Activated CD8-positive, alpha-beta T cell treated with anti-CD3 and anti-CD28 coated beads, Interleukin-2, amount 10 ng/mL, durations not matched to agents 7 days and 5 days (primary cell): ENCODE data around the gene CNOT6L. TPM values are rescaled to one million over a fixed set of nuclear protein-coding genes. Genes with fewer than 3 reads are reported as not detected.
A peak's percentile ranks its signal among the peaks of the same experiment; 100 is the strongest.

ENCODE experiments used
- ATAC-seq: fragments of 150-1000 bp; cut with Tn5 transposase; one replicate; pipeline ENCODE4 v1.10.0; 2021; ENCODE audit warnings: moderate library complexity
- CTCF ChIA-PET: fragments of 350-600 bp; sonication (Branson Sonifier 250); formaldehyde crosslinking; loops from one replicate; lab custom pipeline; 2021; ENCODE audit warnings: antibody characterized with exemption; lab: Charles Lee
- POLR2A ChIA-PET: fragments of 350-600 bp; sonication (Branson Sonifier 250); formaldehyde crosslinking; loops from one replicate; lab custom pipeline; 2021; ENCODE audit warnings: antibody characterized with exemption; lab: Charles Lee
- DNase-seq: peaks from one replicate; pipeline ENCODE4 v3.0.0-alpha.2; 2020
- H3K27ac Mint-ChIP-seq: one replicate; pipeline ENCODE4 v1.8.0; 2021; ENCODE audit warnings: mild to moderate bottlenecking, mixed read lengths
- H3K27me3 Mint-ChIP-seq: one replicate; pipeline ENCODE4 v1.8.0; 2021; ENCODE audit warnings: low read depth, mixed read lengths
- H3K36me3 Mint-ChIP-seq: one replicate; pipeline ENCODE4 v1.8.0; 2021; ENCODE audit warnings: low read depth, mixed read lengths
- H3K4me1 Mint-ChIP-seq: one replicate; pipeline ENCODE4 v1.8.0; 2021; ENCODE audit warnings: low read depth, mixed read lengths
- H3K4me3 Mint-ChIP-seq: one replicate; pipeline ENCODE4 v1.8.0; 2021; ENCODE audit warnings: mild to moderate bottlenecking, mixed read lengths
- H3K9me3 Mint-ChIP-seq: one replicate; pipeline ENCODE4 v1.8.0; 2022; ENCODE audit warnings: mixed read lengths; ENCODE audit not compliant: insufficient read depth
- total RNA-seq, 2 experiments: library from RNA; stranded (reverse); gene quantifications; one replicate each; pipeline ENCODE4 v1.2.3, GENCODE V29; 2021

CNOT6L gene
- total RNA-seq, 2 experiments from 2014 or later = 107 to 108 TPM

DNA sequence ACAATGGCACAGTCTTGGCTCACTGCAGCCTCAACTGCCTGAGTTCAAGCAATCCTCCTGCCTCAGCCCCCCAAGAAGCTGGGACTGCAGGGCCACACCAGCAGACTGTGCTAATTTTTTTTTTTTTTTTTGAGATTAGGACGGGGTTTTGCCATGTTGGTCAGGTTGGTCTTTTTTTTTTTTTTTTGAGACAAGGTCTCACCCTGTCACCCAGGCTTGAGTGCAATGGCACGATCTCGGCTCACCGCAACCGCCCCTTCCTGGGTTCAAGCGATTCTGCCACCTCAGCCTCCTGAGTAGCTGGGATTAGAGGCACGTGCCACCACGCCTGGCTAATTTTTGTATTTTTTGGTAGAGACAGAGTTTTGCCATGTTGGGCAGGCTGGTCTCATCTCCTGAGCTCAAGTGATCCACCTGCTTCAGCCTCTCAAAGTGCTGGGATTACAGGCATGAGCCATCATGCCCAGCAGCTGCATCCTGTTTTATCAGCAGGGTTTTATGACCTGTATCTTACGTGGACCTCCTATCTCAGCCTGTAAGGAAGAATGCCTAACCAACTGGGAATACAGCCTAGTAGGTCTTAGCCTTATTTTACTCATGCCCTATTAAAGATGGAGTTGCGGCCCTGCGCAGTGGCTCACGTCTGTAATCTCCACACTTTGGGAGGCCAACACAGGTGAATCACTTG lies 30.3 kb upstream of the CNOT6L start:
- ATAC-seq = no peak
- Mint-ChIP-seq H3K4me3 (no peak overlapping the region), H3K27me3 (no peaks in the 10 kb centered on the region), H3K27ac (no peak overlapping the region), H3K4me1 (peaks cover 39% of the 10 kb centered on the region), H3K36me3 (no peaks in the 10 kb centered on the region), H3K9me3 (no peaks in the 10 kb centered on the region)
- ChIA-PET CTCF (interaction anchor here (2.3 kb wide), 1 partner anchor 13 kb away, joined by 6 read pairs; the partner anchor contains the start of gene MRPL1), POLR2A (interaction anchor here (0.6 to 5.0 kb wide), 4 partner anchors 13 to 31 kb away, joined by 3 to 114 read pairs (median 8); partner anchors contain the start of genes CNOT6L and MRPL1)
- DNase-seq = no peak

DNA sequence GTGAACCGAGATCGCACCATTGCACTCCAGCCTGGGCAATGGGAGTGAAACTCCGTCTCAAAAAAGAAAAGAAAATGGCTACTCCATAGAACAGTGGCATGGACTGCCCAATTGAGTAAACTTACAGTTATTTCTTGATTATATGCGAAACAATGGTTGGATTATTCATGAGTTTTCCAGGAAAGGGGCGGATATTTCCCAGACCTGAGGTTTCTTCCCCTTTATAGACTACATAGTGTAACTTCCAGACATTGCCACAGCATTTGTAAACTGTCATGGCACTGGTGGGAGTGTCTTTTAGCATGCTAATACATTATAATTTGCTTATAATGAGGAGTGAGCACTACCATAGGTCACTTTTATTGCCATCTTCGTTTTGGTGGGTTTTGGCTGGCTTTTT lies 29.3 kb upstream of the CNOT6L start:
- peaks cover 36% of the 10 kb centered on the region for H3K4me1 Mint-ChIP-seq
- H3K27ac Mint-ChIP-seq = no peak overlapping the region

DNA sequence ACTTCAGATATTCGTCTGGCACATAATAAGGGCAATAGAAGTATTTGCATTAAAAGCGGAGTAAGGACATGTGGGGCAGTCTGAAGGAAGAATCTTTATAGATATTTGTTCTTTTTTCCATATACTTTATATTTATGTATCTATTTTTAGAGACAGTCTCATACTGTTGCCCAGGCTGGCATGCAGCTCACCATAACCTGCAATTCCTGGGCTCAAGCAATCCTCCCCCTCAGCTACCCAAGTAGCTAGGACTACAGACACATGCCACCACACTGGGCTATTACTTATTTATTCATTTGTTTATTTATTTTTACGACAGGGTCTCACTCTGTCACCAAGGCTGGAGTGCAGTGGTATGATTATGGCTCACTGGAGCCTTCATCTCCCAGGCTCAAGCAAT lies 26.8 kb upstream of the CNOT6L start:
- Mint-ChIP-seq H3K36me3 (no peaks in the 10 kb centered on the region), H3K9me3 (no peaks in the 10 kb centered on the region), H3K27me3 (no peaks in the 10 kb centered on the region), H3K27ac (no peak overlapping the region), H3K4me1 (peaks cover 19% of the 10 kb centered on the region), H3K4me3 (no peak overlapping the region)
- POLR2A ChIA-PET = interaction anchor here (1.0 to 1.2 kb wide), 2 partner anchors 15 to 26 kb away, joined by 3 to 5 read pairs; no protein-coding TSS in a partner anchor
- DNase-seq (no peak), ATAC-seq (no peak)
- CTCF ChIA-PET = interaction anchor here (1.1 to 1.2 kb wide), 2 partner anchors 16 to 111 kb away, joined by 3 to 4 read pairs; no protein-coding TSS in a partner anchor

More for the DNA sequence above, 29.3 kb upstream of the CNOT6L start:
- Mint-ChIP-seq H3K27me3 (no peaks in the 10 kb centered on the region), H3K36me3 (no peaks in the 10 kb centered on the region), H3K4me3 (no peak overlapping the region), H3K9me3 (no peaks in the 10 kb centered on the region)
- no peak for DNase-seq
- ATAC-seq = no peak
- ChIA-PET POLR2A (interaction anchor here (0.6 to 1.8 kb wide), 2 partner anchors 14 to 16 kb away, joined by 3 to 7 read pairs; partner anchors contain the start of gene MRPL1), CTCF (interaction anchor here (2.3 kb wide), 1 partner anchor 14 kb away, joined by 6 read pairs; the partner anchor contains the start of gene MRPL1)

DNA sequence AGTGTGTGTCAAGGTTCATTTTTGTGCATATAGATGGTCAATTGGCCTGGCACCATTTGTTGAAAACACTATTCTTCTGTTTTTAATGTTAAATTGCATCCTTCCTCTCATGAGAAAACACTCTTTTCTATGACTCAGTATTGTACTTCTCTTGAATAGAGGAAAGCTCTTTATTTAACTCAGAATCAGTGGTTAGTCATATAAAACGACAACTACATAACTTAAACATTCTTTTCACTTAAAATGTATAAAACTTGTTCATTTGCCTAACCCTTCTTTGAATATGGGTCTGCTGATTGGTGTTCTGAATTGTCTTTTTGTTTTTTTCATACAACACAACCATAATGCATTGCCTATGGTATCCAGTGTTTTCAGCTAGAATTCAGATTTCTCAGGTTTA lies 26.2 kb upstream of the CNOT6L start:
- H3K27me3 Mint-ChIP-seq = no peaks in the 10 kb centered on the region
- CTCF ChIA-PET = interaction anchor here (1.1 to 1.2 kb wide), 2 partner anchors 17 to 111 kb away, joined by 3 to 4 read pairs; no protein-coding TSS in a partner anchor
- POLR2A ChIA-PET = interaction anchor here (1.0 to 1.2 kb wide), 2 partner anchors 15 to 25 kb away, joined by 3 to 5 read pairs; no protein-coding TSS in a partner anchor
- peaks cover 19% of the 10 kb centered on the region for H3K4me1 Mint-ChIP-seq
- H3K4me3 Mint-ChIP-seq = no peak overlapping the region
- H3K27ac Mint-ChIP-seq = no peak overlapping the region
- no peak for DNase-seq
- ATAC-seq = no peak
- no peaks in the 10 kb centered on the region for H3K36me3 Mint-ChIP-seq
- H3K9me3 Mint-ChIP-seq = no peaks in the 10 kb centered on the region

DNA sequence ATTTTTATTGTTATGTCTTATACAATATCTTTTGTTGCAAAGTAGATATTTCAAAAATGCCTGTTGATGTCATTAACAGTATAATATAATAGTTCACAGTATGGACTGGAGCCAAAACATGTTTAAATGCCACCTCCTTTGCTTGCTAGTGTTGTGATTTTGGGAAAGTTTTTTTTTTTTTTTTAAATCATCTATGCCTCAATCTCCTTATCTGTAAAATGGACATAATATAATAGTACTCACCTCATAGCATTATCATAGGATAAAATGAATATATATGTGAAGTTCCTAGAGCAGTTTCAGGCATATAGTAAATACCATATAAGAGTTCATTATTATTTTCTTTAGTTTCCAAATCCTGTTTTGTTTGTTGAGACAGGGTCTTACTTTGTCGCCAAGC lies 25.2 kb upstream of the CNOT6L start:
- Mint-ChIP-seq H3K27ac (no peak overlapping the region), H3K27me3 (no peaks in the 10 kb centered on the region), H3K4me3 (no peak overlapping the region), H3K9me3 (no peaks in the 10 kb centered on the region), H3K4me1 (peaks cover 19% of the 10 kb centered on the region), H3K36me3 (no peaks in the 10 kb centered on the region)
- ChIA-PET POLR2A (interaction anchor here (0.5 to 1.6 kb wide), 3 partner anchors 8 to 26 kb away, joined by 3 to 4 read pairs (median 3); no protein-coding TSS in a partner anchor), CTCF (interaction anchor here (1.2 to 2.1 kb wide), 2 partner anchors 9 to 11 kb away, joined by 3 to 6 read pairs; no protein-coding TSS in a partner anchor)
- DNase-seq = no peak
- ATAC-seq = no peak

DNA sequence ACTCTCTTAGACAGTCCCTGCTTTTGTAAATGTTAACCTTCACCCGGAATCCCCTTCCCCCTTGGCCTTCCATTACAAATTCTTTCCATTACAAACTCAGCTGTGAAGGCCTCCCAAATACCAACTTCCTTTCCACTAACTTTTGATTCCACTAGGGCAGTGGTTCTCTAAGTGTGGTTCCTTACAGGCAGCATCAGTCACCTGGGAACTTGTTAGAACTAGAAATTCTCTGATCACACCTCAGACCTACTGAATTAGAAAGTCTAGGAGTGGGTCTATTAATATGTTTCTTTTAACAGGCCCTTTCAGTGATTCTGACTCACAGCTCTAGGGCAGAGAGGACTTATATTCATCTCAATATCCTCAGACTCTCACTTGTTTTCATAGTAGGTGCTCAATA lies 24.5 kb upstream of the CNOT6L start:
- ATAC-seq (peak; percentile 64), DNase-seq (no peak)
- Mint-ChIP-seq H3K27me3 (no peaks in the 10 kb centered on the region), H3K9me3 (no peaks in the 10 kb centered on the region), H3K36me3 (no peaks in the 10 kb centered on the region), H3K4me1 (peaks cover 17% of the 10 kb centered on the region), H3K27ac (no peak overlapping the region), H3K4me3 (no peak overlapping the region)
- CTCF ChIA-PET = interaction anchor here (1.0 to 2.1 kb wide), 3 partner anchors 9 to 17 kb away, joined by 3 to 6 read pairs (median 4); no protein-coding TSS in a partner anchor
- POLR2A ChIA-PET = interaction anchor here (1.4 to 1.6 kb wide), 2 partner anchors 9 to 24 kb away, joined by 3 to 4 read pairs; no protein-coding TSS in a partner anchor

DNA sequence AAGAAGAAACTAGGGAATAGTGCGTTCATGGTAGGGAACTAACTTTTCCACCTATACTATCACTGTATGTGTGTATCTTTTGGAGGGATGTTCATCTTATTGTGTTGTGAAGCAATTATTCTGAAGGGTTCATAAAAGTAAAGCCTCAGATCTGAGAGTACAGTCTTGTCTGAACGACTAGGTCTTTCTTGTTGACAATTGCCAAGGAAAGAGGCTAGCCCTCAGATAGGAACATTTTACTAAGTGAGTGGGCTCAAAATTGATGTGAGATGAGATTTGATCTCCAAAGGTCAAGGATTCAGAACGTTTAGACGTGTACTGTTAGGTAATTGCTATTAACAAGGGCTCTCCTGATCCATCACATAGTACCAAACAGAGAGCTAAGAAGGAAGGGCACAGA lies 15.2 kb upstream of the CNOT6L start:
- ChIA-PET CTCF (no interaction called here), POLR2A (no interaction called here)
- no peak for DNase-seq
- Mint-ChIP-seq H3K27ac (no peak overlapping the region), H3K9me3 (no peaks in the 10 kb centered on the region), H3K4me3 (no peak overlapping the region), H3K4me1 (no peaks in the 10 kb centered on the region), H3K27me3 (no peaks in the 10 kb centered on the region), H3K36me3 (no peaks in the 10 kb centered on the region)
- ATAC-seq = no peak

DNA sequence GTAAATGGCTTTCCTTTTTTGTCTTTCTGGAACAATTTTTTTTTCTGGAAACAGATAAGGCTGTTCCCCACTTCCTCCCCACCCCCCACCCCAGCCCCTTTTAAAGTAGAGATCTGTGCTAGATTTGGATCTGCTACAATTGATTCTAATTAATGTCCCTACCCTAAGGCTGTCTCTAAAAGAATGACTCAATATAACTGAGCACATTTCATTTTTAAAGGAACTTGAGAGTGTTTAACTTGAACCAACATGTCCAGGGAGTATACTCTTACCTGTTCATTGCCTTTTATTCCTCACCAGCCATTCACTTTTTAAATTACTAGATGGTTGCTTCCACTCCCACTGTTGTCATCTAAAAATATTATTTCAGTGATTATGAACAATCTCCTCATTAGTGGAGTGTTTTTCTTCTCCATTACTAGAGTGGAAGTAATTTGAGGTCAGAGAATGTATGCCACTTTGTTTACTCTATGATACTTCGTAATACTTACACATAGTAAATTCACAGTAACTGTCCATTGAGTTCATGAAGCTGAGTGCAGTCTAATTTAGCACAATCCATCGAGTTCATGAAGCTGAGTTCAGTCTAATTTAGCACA lies 14.1 kb upstream of the CNOT6L start:
- ATAC-seq (no peak), DNase-seq (no peak)
- ChIA-PET CTCF (no interaction called here), POLR2A (interaction anchor here (2.5 kb wide), 1 partner anchor 13 kb away, joined by 14 read pairs; no protein-coding TSS in a partner anchor)
- Mint-ChIP-seq H3K9me3 (no peaks in the 10 kb centered on the region), H3K4me3 (no peak overlapping the region), H3K27me3 (no peaks in the 10 kb centered on the region), H3K36me3 (no peaks in the 10 kb centered on the region), H3K27ac (no peak overlapping the region), H3K4me1 (peaks cover 3% of the 10 kb centered on the region)

DNA sequence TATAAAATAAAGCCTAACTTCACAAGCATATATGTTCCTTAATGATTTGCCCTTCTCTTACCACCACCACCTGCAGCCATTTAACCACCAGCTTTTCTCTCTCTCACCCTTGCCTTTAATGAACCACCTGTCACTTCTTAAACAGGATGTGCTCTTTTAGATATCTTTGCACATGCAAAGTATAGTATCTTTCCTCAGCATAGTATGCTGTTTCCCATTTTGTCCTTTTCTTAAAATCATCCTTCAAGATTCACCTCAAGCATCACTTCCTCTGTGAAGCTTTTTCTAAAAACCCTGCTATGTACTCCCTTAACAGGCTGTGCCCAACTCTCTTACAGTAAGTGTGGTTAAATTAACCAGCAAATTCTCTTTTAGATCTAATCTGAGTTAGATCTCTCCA lies 8.2 kb upstream of the CNOT6L start:
- ATAC-seq (peak; percentile 56), DNase-seq (no peak)
- H3K4me3 Mint-ChIP-seq = no peak overlapping the region
- H3K4me1 Mint-ChIP-seq = peaks cover 27% of the 10 kb centered on the region
- H3K9me3 Mint-ChIP-seq = no peaks in the 10 kb centered on the region
- no peaks in the 10 kb centered on the region for H3K27me3 Mint-ChIP-seq
- ChIA-PET POLR2A (interaction anchor here (0.6 to 3.8 kb wide), 4 partner anchors 9 to 35 kb away, joined by 3 to 28 read pairs (median 7); partner anchors contain the start of gene MRPL1), CTCF (interaction anchor here (0.9 to 2.7 kb wide), 5 partner anchors 10 to 35 kb away, joined by 3 to 12 read pairs (median 5); partner anchors contain the start of gene MRPL1)
- peak overlapping the region; percentile 74 for H3K27ac Mint-ChIP-seq
- peaks cover 3% of the 10 kb centered on the region for H3K36me3 Mint-ChIP-seq

DNA sequence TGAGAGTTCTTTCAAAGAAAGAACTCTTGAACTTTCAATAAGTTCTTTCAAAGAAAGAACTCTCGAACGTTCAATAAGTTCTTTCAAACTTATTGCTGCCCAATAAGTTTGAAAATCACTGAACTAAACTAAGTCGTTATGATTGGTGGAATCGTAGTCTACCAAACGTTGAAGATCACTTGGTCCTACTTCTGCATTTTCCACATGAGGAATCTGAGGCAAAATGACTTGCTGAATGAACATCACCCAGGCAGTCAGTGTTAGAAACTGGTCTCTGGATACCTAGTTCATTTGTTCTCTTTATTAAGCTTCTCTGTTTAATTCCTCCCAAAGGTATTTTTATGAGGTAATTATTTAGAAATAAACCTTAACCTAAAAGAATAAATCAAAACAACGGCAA lies 7.1 kb upstream of the CNOT6L start:
- no peaks in the 10 kb centered on the region for H3K27me3 Mint-ChIP-seq
- H3K4me3 Mint-ChIP-seq = no peak overlapping the region
- peaks cover 36% of the 10 kb centered on the region for H3K4me1 Mint-ChIP-seq
- no peaks in the 10 kb centered on the region for H3K9me3 Mint-ChIP-seq
- peaks cover 5% of the 10 kb centered on the region for H3K36me3 Mint-ChIP-seq
- POLR2A ChIA-PET = interaction anchor here (1.6 to 3.8 kb wide), 2 partner anchors 27 to 36 kb away, joined by 9 to 28 read pairs; partner anchors contain the start of gene MRPL1
- ATAC-seq (no peak), DNase-seq (no peak)
- no peak overlapping the region for H3K27ac Mint-ChIP-seq
- CTCF ChIA-PET = interaction anchor here (1.6 to 2.7 kb wide), 3 partner anchors 17 to 36 kb away, joined by 4 to 12 read pairs (median 8); partner anchors contain the start of gene MRPL1

DNA sequence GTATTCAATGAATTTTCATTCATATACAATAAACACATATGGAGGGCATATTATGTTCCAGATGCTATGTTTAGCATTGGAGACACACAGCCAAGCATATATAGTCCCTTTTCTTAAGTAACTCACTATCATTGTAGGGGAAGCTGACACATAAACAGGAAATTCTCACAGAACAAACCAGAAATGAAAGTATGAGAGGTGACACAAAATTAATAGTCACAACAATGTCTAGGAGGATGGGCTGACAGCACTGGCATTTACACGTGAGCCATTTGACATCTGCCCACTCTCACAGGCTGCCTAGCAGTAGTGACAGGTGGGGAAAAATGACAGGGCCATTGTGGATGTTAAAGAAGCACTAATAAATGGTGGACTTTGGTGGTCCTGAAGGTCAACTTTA lies 2.6 kb upstream of the CNOT6L start:
- Mint-ChIP-seq H3K9me3 (no peaks in the 10 kb centered on the region), H3K27me3 (no peaks in the 10 kb centered on the region), H3K4me3 (peak overlapping the region; percentile 92), H3K36me3 (peaks cover 23% of the 10 kb centered on the region), H3K27ac (peak overlapping the region; percentile 99), H3K4me1 (peaks cover 27% of the 10 kb centered on the region)
- no peak for ATAC-seq
- DNase-seq = peak; percentile 48
- CTCF ChIA-PET = interaction anchor here (2.8 kb wide), 1 partner anchor 40 kb away, joined by 28 read pairs; the partner anchor contains the start of gene MRPL1
- POLR2A ChIA-PET = interaction anchor here (2.8 to 7.3 kb wide), 3 partner anchors 22 to 38 kb away, joined by 49 to 437 read pairs (median 114); partner anchors contain the start of gene MRPL1
